Measurements from ENCODE around the gene ATAD3C. TPM values are rescaled to one million over a fixed set of nuclear protein-coding genes. Genes with fewer than 3 reads are reported as not detected.

The ATAD3C gene
- total RNA-seq, 3 donors from 2014 or later (not counting 1 experiment from before 2014, with no cell fraction given): 0.13 to 2.2 (median 1.5) TPM

GRCh38 chr1:1437904-1438376 is 11.5 kb upstream of the ATAD3C start:
- no peak for TF ChIP-seq CTCF (IDR thresholded peaks at IDR 0.05)
- Histone ChIP-seq H3K27ac (ENCODE audit: low read length) (no peak overlapping the region), H3K9me3 (ENCODE audit: control insufficient read depth, insufficient read depth, low read length) (no peaks in the 10 kb centered on the region), H3K4me3 (ENCODE audit: low read length) (no peak overlapping the region), H3K4me1 (ENCODE audit: control insufficient read depth, insufficient read depth, low read length) (peaks cover 27% of the 10 kb centered on the region), H3K36me3 (ENCODE audit: control insufficient read depth, insufficient read depth, low read length) (no peaks in the 10 kb centered on the region), H3K27me3 (ENCODE audit: control insufficient read depth, insufficient read depth, low read length) (peaks cover 38% of the 10 kb centered on the region)
- 50% methylated on average over 11 of the region's 11 CpGs for WGBS (ENCODE audit: insufficient coverage)
- H3K27me3 Mint-ChIP-seq (ENCODE audit: low read depth in 2 of 2): peaks cover 0 to 11% of the 10 kb centered on the region in 2 donors
- H3K4me1 Mint-ChIP-seq: peaks cover 4 to 10% of the 10 kb centered on the region in 2 donors
- DNase-seq (no peak), ATAC-seq (no peak)
- H3K4me3 Mint-ChIP-seq: no peak overlapping the region
- no peaks in the 10 kb centered on the region for H3K36me3 Mint-ChIP-seq
- H3K9me3 Mint-ChIP-seq: no peaks in the 10 kb centered on the region
- intact Hi-C loops (cut with micrococcal nuclease): no loop called here
- H3K27ac Mint-ChIP-seq: no peak overlapping the region

GRCh38 chr1:1438531-1439381 is 10.7 kb upstream of the ATAD3C start:
- Mint-ChIP-seq H3K27me3 (ENCODE audit: low read depth in 2 of 2) (peaks cover 0 to 11% of the 10 kb centered on the region in 2 donors), H3K4me1 (peaks cover 4 to 10% of the 10 kb centered on the region in 2 donors), H3K27ac (no peak overlapping the region), H3K9me3 (no peaks in the 10 kb centered on the region), H3K4me3 (no peak overlapping the region), H3K36me3 (no peaks in the 10 kb centered on the region)
- no peak overlapping the region for H3K4me3 ChIP-seq (ENCODE audit: low read length)
- H3K36me3 ChIP-seq (ENCODE audit: control insufficient read depth, insufficient read depth, low read length): no peaks in the 10 kb centered on the region
- no peak for TF ChIP-seq CTCF (IDR thresholded peaks at IDR 0.05)
- no peaks in the 10 kb centered on the region for H3K9me3 ChIP-seq (ENCODE audit: control insufficient read depth, insufficient read depth, low read length)
- 91% methylated on average over 45 of the region's 45 CpGs for WGBS (ENCODE audit: insufficient coverage)
- ATAC-seq: no peak
- intact Hi-C loops (cut with micrococcal nuclease): no loop called here
- H3K27me3 ChIP-seq (ENCODE audit: control insufficient read depth, insufficient read depth, low read length): peaks cover 38% of the 10 kb centered on the region
- no peak overlapping the region for H3K27ac ChIP-seq (ENCODE audit: low read length)
- H3K4me1 ChIP-seq (ENCODE audit: control insufficient read depth, insufficient read depth, low read length): peaks cover 27% of the 10 kb centered on the region
- DNase-seq: no peak

- H3K36me3 Mint-ChIP-seq: no peaks in the 10 kb centered on the region
- H3K4me1 ChIP-seq (ENCODE audit: control insufficient read depth, insufficient read depth, low read length): peaks cover 19% of the 10 kb centered on the region
These were observed 9.8 kb upstream of the ATAD3C start for GRCh38 chr1:1439546-1440261.

More at GRCh38 chr1:1439546-1440261, 9.8 kb upstream of the ATAD3C start:
- Mint-ChIP-seq H3K4me3 (no peak overlapping the region), H3K4me1 (peaks cover 4 to 10% of the 10 kb centered on the region in 2 donors), H3K27me3 (ENCODE audit: low read depth in 2 of 2) (peaks cover 0 to 11% of the 10 kb centered on the region in 2 donors), H3K9me3 (no peaks in the 10 kb centered on the region), H3K27ac (no peak overlapping the region)
- WGBS (ENCODE audit: insufficient coverage): 86% methylated on average over 82 of the region's 82 CpGs
- H3K36me3 ChIP-seq (ENCODE audit: control insufficient read depth, insufficient read depth, low read length): no peaks in the 10 kb centered on the region
- no peak for ATAC-seq
- TF ChIP-seq CTCF (IDR thresholded peaks at IDR 0.05): no peak
- H3K27me3 ChIP-seq (ENCODE audit: control insufficient read depth, insufficient read depth, low read length): peaks cover 30% of the 10 kb centered on the region
- intact Hi-C loops (cut with micrococcal nuclease): no loop called here
- no peak for DNase-seq
- no peak overlapping the region for H3K4me3 ChIP-seq (ENCODE audit: low read length)
- no peaks in the 10 kb centered on the region for H3K9me3 ChIP-seq (ENCODE audit: control insufficient read depth, insufficient read depth, low read length)
- no peak overlapping the region for H3K27ac ChIP-seq (ENCODE audit: low read length)

All from natural killer cell (primary cell).